Measurements from ENCODE around the gene KIF26B. TPM values are rescaled to one million over a fixed set of nuclear protein-coding genes. Genes with fewer than 3 reads are reported as not detected.

The KIF26B gene
- total and polyA plus RNA-seq, 2 of the 4 experiments (the other 2 are of a cell fraction) = 0.53 to 0.54 TPM

DNA sequence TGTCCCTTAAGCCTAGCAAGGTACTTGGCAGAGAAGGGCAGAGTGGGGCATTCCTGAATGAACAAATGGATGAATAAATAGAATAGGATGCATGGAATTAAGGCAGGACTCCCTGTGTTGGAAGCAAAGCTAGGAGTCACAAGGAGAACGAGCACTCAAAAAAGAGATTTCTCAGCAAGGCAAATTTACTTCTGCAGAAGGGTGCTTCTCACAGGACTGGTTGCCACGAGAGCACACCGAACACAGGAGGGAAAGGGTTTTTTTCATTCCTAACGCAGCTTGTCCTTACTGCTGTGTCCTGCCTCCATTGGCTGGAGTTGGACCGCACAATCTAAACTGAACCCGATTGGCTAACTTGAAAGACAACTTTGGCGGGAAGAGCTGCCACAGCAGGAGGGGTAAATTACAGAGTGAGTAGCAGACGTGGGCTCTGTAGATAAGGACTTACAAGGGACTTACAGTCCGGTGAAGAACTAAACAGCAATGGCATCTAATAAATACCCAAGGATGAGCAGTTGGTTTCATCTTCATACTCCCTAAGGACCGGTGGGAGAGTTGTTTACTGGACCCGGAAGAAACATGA is 52.4 kb downstream of the KIF26B start:
- POLR2A ChIA-PET (ENCODE audit: unreplicated experiment) = no interaction called here
- dilution Hi-C loops (cut with HindIII; ENCODE audit: low sequenced_read_pairs, unreplicated experiment) = no loop called here
- H3K27ac ChIP-seq (ENCODE audit: insufficient read depth, low read length) = no peak overlapping the region
- no peak overlapping the region for H3K4me3 ChIP-seq (ENCODE audit: insufficient read depth, low read depth, low read length)
- no peak overlapping the region for H3K14ac ChIP-seq (replicated peaks; ENCODE audit: low read depth, low read length)
- no peak overlapping the region for H3K9ac ChIP-seq (ENCODE audit: low read depth, low read length)
- H2BK20ac ChIP-seq (ENCODE audit: low read depth, low read length) = no peak overlapping the region
- H3K18ac ChIP-seq (ENCODE audit: low read depth, low read length) = no peak overlapping the region
- H4K5ac ChIP-seq (ENCODE audit: low read depth, low read length) = no peak overlapping the region
- peaks cover 4% of the 10 kb centered on the region for H3K36me3 ChIP-seq (ENCODE audit: control insufficient read depth, insufficient read depth, low read length)
- H4K20me1 ChIP-seq (ENCODE audit: insufficient read depth, low read length) = no peaks in the 10 kb centered on the region
- H3K4me1 ChIP-seq (ENCODE audit: control insufficient read depth, insufficient read depth, low read length) = no peaks in the 10 kb centered on the region
- no peak overlapping the region for H3K4me2 ChIP-seq (ENCODE audit: low read depth, low read length)
- H3K27me3 ChIP-seq (ENCODE audit: control insufficient read depth, insufficient read depth, low read length) = no peaks in the 10 kb centered on the region
- no peak overlapping the region for H3K4ac ChIP-seq (ENCODE audit: low read depth, low read length)
- no peak overlapping the region for H2AFZ ChIP-seq (replicated peaks; ENCODE audit: low read length, poor library complexity)
- H3K9me1 ChIP-seq (ENCODE audit: insufficient read depth, low read length) = no peaks in the 10 kb centered on the region
- no peak overlapping the region for H2AK9ac ChIP-seq (replicated peaks; ENCODE audit: low read depth, low read length, poor library complexity)
- peaks cover 25% of the 10 kb centered on the region for H3K9me3 ChIP-seq (ENCODE audit: control insufficient read depth, insufficient read depth, low read length)
- no peak overlapping the region for H2BK5ac ChIP-seq (ENCODE audit: low read depth, low read length, poor library complexity, severe bottlenecking)
- no peak overlapping the region for H3K56ac ChIP-seq (ENCODE audit: extremely low read depth, insufficient read depth, low read length)
- in situ Hi-C loops (cut with MboI; ENCODE audit: low sequenced_read_pairs) = no loop called here
- H2BK120ac ChIP-seq (ENCODE audit: low read depth, low read length) = no peak overlapping the region
- ATAC-seq (ENCODE audit: low read depth) = no peak
- no peaks in the 10 kb centered on the region for H3K79me1 ChIP-seq (ENCODE audit: low read depth in 1 of 2, low read length in 2 of 2)
- no peak overlapping the region for H2BK15ac ChIP-seq (ENCODE audit: low read depth, low read length)
- TF ChIP-seq FOS (IDR thresholded peaks at IDR 0.05; ENCODE audit: low read depth, low read length) (no peak), CEBPB (IDR thresholded peaks at IDR 0.05; ENCODE audit: low read depth, low read length) (no peak), CHD1 (IDR thresholded peaks at IDR 0.05; ENCODE audit: low read depth, low read length) (no peak), USF2 (IDR thresholded peaks at IDR 0.05; ENCODE audit: low read depth, low read length) (no peak), SMC3 (IDR thresholded peaks at IDR 0.05; ENCODE audit: low read depth, low read length) (no peak), RFX5 (IDR thresholded peaks at IDR 0.05; ENCODE audit: low read depth, low read length) (no peak), BHLHE40 (IDR thresholded peaks at IDR 0.05; ENCODE audit: low read depth, low read length) (no peak), MAZ (IDR thresholded peaks at IDR 0.05; ENCODE audit: borderline replicate concordance, low read depth, low read length) (no peak), ELK1 (IDR thresholded peaks at IDR 0.05; ENCODE audit: borderline replicate concordance, low read depth, low read length) (no peak), POLR2A (IDR thresholded peaks at IDR 0.05; ENCODE audit: low read depth, low read length) (no peak), MXI1 (IDR thresholded peaks at IDR 0.05; ENCODE audit: borderline replicate concordance, low read depth, low read length) (no peak), RCOR1 (IDR thresholded peaks at IDR 0.05; ENCODE audit: insufficient replicate concordance, low read length) (no peak), MAFK (IDR thresholded peaks at IDR 0.05; ENCODE audit: low read depth, low read length) (no peak), NFE2L2 (IDR thresholded peaks at IDR 0.05; ENCODE audit: low read depth, low read length) (no peak), CTCF (conservative IDR thresholded peaks at IDR 0.05; ENCODE audit: low read depth, low read length) (no peak), RAD21 (IDR thresholded peaks at IDR 0.05; ENCODE audit: low read length) (no peak)
- WGBS, 2 experiments (ENCODE audit: extremely low coverage in 2 of 2, insufficient read length in 1 of 2) = 76% methylated on average over 3 of the region's 11 CpGs; no CpG with 5 or more reads in 1 of the 2 experiments
- H2AK5ac ChIP-seq (ENCODE audit: low read depth, low read length) = no peak overlapping the region
- intact Hi-C loops (cut with micrococcal nuclease) = no loop called here
- no peak overlapping the region for H4K8ac ChIP-seq (ENCODE audit: low read depth in 2 of 2, low read length in 2 of 2)
- no peak for DNase-seq
- no TSS peak for BruUV-seq (replicated peaks)
- no peak overlapping the region for H3K23ac ChIP-seq (ENCODE audit: low read depth, low read length)
- CTCF ChIA-PET = no interaction called here
- no peak overlapping the region for H4K91ac ChIP-seq (ENCODE audit: insufficient read depth, low read depth, low read length)

All from IMR-90 (cell line).